HG03457 (cell line): ENCODE results near the gene SEPTIN14.
"Not testable (repeated sequence)": the region's sequence is repeated elsewhere in the genome, so short reads cannot be mapped to it uniquely, and the experiment has no call there.

Source experiments
- ATAC-seq: cut with Tn5 transposase; IDR thresholded peaks from one replicate; pipeline ENCODE4 v1.9.1; 2021; ENCODE audit warnings: moderate number of reproducible peaks; ENCODE audit not compliant: unreplicated experiment

Gene SEPTIN14

GRCh38 chr7:55862652-55863051 lies at the start of gene SEPTIN14:
Gene SEPTIN14 (minus strand): TSS chr7:55862752. CDS start chr7:55861996, 756 bp downstream.
- ATAC-seq = not testable (repeated sequence)

GRCh38 chr7:55903985-55904759 lies 41.6 kb upstream of the SEPTIN14 start:
- peak; percentile 94 for ATAC-seq

DNA sequence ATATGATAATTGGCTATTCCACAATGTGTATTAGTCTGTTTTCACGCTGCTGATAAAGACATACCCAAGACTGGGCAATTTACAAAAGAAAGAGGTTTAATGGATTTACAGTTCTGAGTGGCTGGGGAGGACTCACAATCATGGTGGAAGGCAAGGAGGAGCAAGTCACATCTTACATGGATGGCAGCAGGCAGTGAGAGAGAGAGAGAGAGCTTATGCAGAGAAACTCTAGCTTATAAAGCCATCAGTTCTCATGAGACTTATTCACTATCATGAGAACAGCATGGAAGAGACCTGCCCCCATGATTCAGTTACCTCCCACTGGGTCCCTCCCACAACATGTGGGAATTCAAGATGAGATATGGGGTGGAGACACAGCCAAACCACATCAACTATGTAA lies 38.5 kb upstream of the SEPTIN14 start:
- not testable (repeated sequence) for ATAC-seq

- no peak for ATAC-seq
Observed at GRCh38 chr7:55898287-55898686, 35.7 kb upstream of the SEPTIN14 start.

DNA sequence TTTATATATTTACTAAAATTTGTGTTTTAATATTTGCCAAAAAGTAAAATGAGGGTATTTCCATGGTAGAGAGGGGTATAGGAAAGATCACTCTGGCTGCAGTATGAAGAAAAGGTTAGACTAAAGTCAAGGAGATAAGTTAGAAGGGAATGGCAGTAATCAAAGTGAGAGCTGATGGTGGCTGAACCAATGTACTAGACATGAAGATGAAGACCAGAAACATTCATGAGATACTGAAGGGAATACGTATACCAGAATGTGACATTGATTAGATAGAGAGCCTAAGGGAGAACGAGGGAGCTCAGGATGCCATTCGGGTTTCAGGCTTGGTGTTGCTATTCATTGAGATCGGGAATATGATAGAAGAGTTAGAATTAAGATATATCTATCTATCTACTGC lies 32.5 kb upstream of the SEPTIN14 start:
- no peak for ATAC-seq

DNA sequence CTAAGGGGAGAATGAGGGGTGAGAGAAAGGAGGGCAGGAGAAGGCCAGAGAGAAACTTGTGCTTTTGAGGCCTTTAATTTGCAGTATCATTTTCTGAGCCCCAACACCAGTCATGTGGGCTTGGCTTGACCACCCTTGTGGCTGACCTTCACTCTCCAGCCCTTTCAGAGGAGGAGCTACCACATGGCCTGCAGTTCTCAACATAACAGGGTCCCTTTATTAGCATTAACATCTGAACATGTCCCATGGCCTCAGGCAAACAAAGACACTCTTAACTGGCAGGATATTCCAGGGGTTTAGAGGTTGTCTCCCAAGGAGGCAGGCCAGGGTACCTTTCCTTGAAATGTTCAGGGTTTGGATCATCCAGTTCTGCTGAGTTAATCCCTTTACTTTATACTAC lies 31.4 kb upstream of the SEPTIN14 start:
- no peak for ATAC-seq

GRCh38 chr7:55888378-55888777 lies 25.8 kb upstream of the SEPTIN14 start:
- ATAC-seq = not testable (repeated sequence)

DNA sequence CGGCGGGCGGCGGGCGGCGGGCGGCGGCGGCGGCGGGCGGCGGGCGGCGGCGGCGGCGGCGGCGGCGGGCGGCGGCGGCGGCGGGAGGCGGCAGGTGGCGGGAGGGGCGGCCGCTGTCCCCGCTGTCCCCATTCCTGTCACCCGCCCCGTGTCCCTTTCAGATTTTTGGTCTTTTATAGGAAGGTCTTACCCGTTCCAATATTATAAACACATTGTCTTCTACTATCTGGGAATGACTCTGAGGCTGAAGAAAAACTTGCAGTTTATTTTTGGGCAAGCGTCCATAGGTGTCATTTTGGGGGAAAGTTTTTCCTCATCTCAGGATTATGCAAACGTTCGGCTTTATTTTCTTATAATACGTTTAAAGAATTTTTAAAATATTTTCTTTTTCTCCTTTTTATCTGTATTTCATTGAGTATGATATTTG lies 25.3 kb upstream of the SEPTIN14 start:
- ATAC-seq = no peak

DNA sequence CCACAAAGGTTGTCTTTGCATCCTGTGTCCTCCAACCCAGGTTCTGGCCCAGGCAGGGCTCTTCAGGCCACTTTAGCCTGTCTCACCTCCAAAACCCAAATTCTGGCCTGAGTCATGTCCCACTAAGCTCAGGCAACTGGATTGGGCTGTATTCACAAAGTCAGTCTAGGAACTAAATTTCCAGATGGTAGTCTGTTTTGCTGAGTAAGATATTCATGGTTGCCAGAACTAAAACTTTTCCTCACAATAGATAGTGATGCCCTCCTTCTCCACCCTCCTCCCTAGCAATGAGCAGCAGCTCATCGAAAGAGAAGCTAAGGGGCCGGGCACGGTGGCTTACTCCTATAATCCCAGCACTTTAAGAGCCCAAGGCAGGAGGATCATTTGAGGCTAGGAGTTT lies 21.8 kb upstream of the SEPTIN14 start:
- no peak for ATAC-seq

DNA sequence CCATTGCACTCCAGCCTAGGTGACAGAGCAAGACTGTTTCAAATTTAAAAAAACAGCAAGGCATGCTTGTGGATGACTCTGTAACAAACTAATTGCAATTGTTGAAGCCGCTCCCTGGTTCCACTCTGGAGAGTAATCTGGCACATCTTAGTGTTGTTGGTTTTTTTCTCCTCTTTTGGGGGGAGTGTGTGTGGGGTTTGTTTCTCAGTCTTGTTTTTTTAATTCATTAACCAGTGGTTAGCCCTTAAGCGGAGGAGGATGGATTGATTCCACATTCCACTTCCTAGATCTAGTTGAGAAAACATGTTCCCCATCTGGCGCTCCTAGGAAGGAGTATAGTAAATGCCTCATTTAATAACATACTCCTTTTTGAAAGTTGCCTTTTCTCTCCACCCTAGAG lies 16.1 kb upstream of the SEPTIN14 start:
- no peak for ATAC-seq

GRCh38 chr7:55877308-55877707 lies 14.8 kb upstream of the SEPTIN14 start:
- ATAC-seq = no peak

DNA sequence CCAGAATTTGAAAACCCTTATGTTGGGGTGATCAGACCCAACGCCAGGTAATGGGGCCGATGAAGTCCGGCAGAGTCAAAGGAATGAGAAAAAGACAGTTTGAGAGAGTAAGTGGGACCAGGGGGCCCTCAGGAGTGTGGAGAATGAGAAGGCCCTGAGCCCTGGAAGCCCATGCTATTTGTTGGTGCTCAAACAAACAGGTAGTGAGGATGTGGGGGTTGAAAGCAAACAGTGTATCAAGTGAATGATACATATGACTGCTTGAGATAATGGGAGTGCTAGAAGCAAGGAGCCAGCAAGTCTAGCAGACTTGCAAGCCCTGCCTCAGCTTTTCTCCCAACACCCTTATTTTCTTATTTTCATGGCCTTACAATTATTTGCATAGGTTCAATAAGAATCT lies 11.2 kb upstream of the SEPTIN14 start:
- no peak for ATAC-seq

- no peak for ATAC-seq
Observed at GRCh38 chr7:55871932-55872485, 9.5 kb upstream of the SEPTIN14 start.

- not testable (repeated sequence) for ATAC-seq
Observed at GRCh38 chr7:55868989-55869388, 6.4 kb upstream of the SEPTIN14 start.

DNA sequence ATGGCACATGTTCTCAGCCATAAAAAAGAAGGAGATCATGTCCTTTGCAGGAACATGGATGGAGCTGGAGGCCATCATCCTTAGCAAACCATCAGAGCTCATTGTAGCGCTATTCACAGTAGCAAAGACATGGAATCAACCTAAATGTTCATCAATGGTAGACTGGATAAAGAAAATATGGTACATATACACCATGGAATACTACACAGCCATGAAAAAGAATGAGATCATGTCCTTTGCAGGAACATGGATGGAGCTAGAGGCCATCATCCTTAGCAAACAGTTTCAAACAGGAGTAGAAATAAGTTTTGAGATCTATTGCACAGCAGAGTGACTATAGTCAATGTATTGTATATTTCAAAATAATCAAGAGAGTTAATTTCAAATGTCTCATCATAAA lies 17.4 kb downstream of the SEPTIN14 start:
- not testable (repeated sequence) for ATAC-seq

DNA sequence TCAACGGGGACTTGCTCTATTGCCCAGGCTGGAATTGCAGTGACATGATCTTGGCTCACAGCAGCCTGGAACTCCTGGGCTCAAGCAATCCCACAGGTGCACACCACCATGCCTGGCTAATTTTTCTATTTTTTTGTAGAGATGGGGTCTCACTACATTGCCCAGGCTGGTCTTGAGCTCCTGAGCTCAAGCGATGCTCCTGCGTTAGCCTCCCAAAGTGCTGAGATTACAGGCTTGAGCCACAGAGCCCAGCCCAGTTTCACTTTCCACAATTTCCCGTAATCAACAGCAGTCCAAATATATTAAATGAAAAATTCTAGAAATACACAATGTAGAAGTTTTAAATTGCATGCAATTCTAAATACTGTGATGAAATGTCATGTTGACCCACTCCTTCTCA lies 24.0 kb downstream of the SEPTIN14 start:
- ATAC-seq = no peak

DNA sequence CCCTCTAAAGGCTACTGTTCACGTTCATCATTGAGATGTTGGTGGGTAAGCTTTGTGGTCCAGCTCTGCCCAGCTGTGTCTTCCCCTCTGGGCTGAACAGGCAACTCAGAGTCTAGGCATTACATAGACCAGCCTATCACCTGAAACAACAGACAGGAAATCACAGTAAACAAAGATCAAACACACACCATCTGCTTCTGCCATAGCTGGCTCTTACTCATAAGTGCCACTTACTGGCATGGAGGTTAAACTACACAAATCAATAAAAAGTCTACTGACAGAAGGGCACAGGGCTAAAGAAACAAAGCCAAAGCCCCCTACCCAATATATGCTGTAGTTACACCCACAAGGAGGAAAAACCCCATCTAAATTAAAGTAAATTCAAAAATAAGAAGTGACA lies 35.0 kb downstream of the SEPTIN14 start:
- no peak for ATAC-seq

- ATAC-seq = no peak
Observed at GRCh38 chr7:55818686-55819085, 43.9 kb downstream of the SEPTIN14 start.

- not testable (repeated sequence) for ATAC-seq
Observed at GRCh38 chr7:55797260-55797659, 65.3 kb downstream of the SEPTIN14 start.

- ATAC-seq = no peak
Observed at GRCh38 chr7:55794527-55794926, 68.0 kb downstream of the SEPTIN14 start.

DNA sequence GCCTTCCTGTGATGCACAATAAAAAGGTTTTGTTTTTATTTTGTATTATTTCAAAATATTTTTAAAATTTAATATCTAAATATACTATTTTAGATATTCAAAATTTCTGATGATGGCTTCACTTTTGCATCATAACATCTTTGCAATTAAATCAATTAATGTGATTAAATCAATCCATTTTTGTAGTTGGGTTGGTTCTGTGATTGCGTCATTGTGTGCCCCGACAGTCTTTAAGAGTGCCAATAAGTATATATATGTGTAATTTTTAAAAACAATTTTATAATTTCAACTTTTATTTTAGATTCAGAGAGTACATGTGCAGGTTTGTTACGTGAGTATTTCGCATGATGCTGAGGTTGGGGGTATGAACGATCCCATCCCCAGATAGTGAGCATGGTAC lies 70.5 kb downstream of the SEPTIN14 start:
- ATAC-seq = no peak

DNA sequence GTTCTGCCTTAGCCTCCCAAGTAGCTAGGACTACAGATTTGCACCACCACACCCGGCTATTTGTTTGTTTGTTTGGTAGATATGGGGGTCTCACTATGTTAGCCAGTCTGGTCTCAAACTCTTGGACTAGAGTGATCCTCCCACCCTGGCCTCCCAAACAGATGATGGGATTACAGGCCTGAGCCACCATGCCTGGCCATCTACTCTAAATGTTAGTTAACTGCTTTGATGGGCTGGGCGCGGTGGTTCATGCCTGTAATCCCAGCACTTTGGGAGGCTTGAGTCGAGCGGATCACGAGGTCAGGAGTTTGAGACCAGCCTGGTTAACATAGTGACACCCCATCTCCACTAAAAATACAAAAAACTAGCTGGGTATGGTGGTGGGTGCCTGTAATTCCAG lies 74.8 kb downstream of the SEPTIN14 start:
- ATAC-seq = no peak

DNA sequence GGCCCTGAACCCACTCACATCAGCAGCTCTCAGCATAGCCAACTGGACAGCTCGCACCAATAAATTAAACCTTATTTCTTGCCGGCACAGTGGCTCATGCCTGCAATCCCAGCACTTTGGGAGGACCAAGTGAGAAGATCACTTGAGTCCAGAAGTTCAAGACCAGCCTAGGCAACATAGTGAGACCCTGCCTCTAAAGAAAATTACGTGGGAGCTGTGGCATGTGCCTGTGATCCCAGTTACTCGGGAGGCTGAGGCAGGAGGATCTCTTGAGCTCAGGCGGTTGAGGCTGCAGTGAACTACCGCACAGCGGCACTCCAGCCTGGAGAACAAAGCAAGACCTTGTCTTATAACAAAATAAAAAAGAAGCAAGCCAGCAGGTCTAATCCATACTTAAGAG lies 75.7 kb downstream of the SEPTIN14 start:
- ATAC-seq = no peak
